Caco-2 (cell line): ENCODE data around the gene PEX14. TPM values are rescaled to one million over a fixed set of nuclear protein-coding genes. Genes with fewer than 3 reads are reported as not detected.

ENCODE experiments used
- BruUV-seq: library from RNA; stranded (reverse); fragments of 400-500 nt; replicated peaks from 2 replicates; lab custom pipeline; 2021; lab: Mats Ljungman, UMichigan
- CTCF ChIA-PET: fragments of 300-600 bp; sonication (Branson Sonifier 250); formaldehyde crosslinking; loops from one replicate; lab custom pipeline; 2022; ENCODE audit warnings: antibody characterized with exemption; lab: Charles Lee
- POLR2A ChIA-PET: fragments of 300-600 bp; sonication (Branson Sonifier 250); formaldehyde crosslinking; loops from one replicate; lab custom pipeline; 2022; ENCODE audit warnings: antibody characterized with exemption; lab: Charles Lee
- DNase-seq, 2 experiments: peaks; one replicate each; pipeline versions ENCODE4 v3.0.0 to v3.0.0-alpha.2; 2020 to 2022
- H3K27me3 ChIP-seq: replicated peaks from 2 replicates; pipeline ENCODE4 v1.6.0; 2011; ENCODE audit warnings: low read length; ENCODE audit not compliant: control insufficient read depth, insufficient read depth
- H3K36me3 ChIP-seq: 2 replicates; pipeline ENCODE4 v1.5.1; 2011; ENCODE audit warnings: low read length; ENCODE audit not compliant: control insufficient read depth, insufficient read depth
- H3K4me1 ChIP-seq: fragments of 250-450 bp; sonication (Bioruptor Pico); 2 replicates; pipeline ENCODE4 v1.5.1; 2020; ENCODE audit warnings: mild to moderate bottlenecking
- H3K4me3 ChIP-seq: 2 replicates; pipeline ENCODE4 v1.5.1; 2011; ENCODE audit warnings: low read depth, mild to moderate bottlenecking, control low read depth, low read length
- H3K9me3 ChIP-seq: fragments of 250-450 bp; sonication (Bioruptor Pico); 2 replicates; pipeline ENCODE4 v1.5.1; 2020; ENCODE audit warnings: mild to moderate bottlenecking, moderate library complexity
- H3K27ac Mint-ChIP-seq: one replicate; pipeline ENCODE4 v1.8.0; 2022; ENCODE audit warnings: mixed read lengths; ENCODE audit not compliant: unreplicated experiment
- H3K27me3 Mint-ChIP-seq: one replicate; pipeline ENCODE4 v1.8.0; 2022; ENCODE audit warnings: mixed read lengths; ENCODE audit not compliant: insufficient read depth, unreplicated experiment
- H3K36me3 Mint-ChIP-seq: one replicate; pipeline ENCODE4 v1.8.0; 2022; ENCODE audit warnings: mild to moderate bottlenecking, mixed read lengths; ENCODE audit not compliant: insufficient read depth, unreplicated experiment
- H3K4me1 Mint-ChIP-seq: one replicate; pipeline ENCODE4 v1.8.0; 2022; ENCODE audit warnings: low read depth, mixed read lengths; ENCODE audit not compliant: unreplicated experiment
- H3K4me3 Mint-ChIP-seq: one replicate; pipeline ENCODE4 v1.8.0; 2022; ENCODE audit warnings: mild to moderate bottlenecking, moderate library complexity, mixed read lengths; ENCODE audit not compliant: unreplicated experiment
- H3K9me3 Mint-ChIP-seq: one replicate; pipeline ENCODE4 v1.8.0; 2022; ENCODE audit warnings: mixed read lengths; ENCODE audit not compliant: unreplicated experiment
- CTCF ChIP-seq, 2 experiments: fragments of 200-600 bp in 1 of 2; IDR thresholded peaks; 1 replicate in 1 of 2; 2 replicates in 1 of 2; pipeline versions ENCODE4 v1.5.1 to v1.8.0; 2011 to 2022; ENCODE audit warnings: antibody characterized with exemption in 1 of 2, control low read depth in 1 of 2, inconsistent platforms in 1 of 2, low read depth in 1 of 2, low read length in 1 of 2, mild to moderate bottlenecking in 1 of 2, moderate library complexity in 1 of 2; ENCODE audit not compliant: insufficient read depth in 1 of 2, severe bottlenecking in 1 of 2, unreplicated experiment in 1 of 2
- intact Hi-C: fragments of 100-400 bp; cut with micrococcal nuclease; formaldehyde crosslinking; loops from one replicate; pipeline ENCODE4 v1.10.0; 2022; ENCODE audit not compliant: unreplicated experiment
- total RNA-seq: library from RNA; stranded (reverse); gene quantifications from 2 replicates; pipeline ENCODE4 v1.2.3, GENCODE V29; 2022

Gene PEX14
- total RNA-seq, 1 experiment from 2014 or later = 22.2 TPM

GRCh38 chr1:10599194-10599861 lies 124.6 kb downstream of the PEX14 start:
- no peaks in the 10 kb centered on the region for H3K36me3 Mint-ChIP-seq
- H3K27me3 Mint-ChIP-seq = no peaks in the 10 kb centered on the region
- Histone ChIP-seq H3K9me3 (no peaks in the 10 kb centered on the region), H3K36me3 (no peaks in the 10 kb centered on the region), H3K27me3 (no peaks in the 10 kb centered on the region), H3K4me3 (peak overlapping the region; percentile 47), H3K4me1 (peaks cover 63% of the 10 kb centered on the region)
- TF ChIP-seq CTCF (IDR thresholded peaks at IDR 0.05; ENCODE audit: insufficient read depth in 1 of 2, low read depth in 1 of 2, low read length in 1 of 2, severe bottlenecking in 1 of 2, unreplicated experiment in 1 of 2) = no peak
- no peaks in the 10 kb centered on the region for H3K9me3 Mint-ChIP-seq
- ChIA-PET CTCF (interaction anchor here (0.6 kb wide), 1 partner anchor 76 kb away, joined by 4 read pairs; no protein-coding TSS in a partner anchor), POLR2A (no interaction called here)
- peak overlapping the region; percentile 96 for H3K27ac Mint-ChIP-seq
- peak; percentile 77 to 86 for DNase-seq
- no peaks in the 10 kb centered on the region for H3K4me1 Mint-ChIP-seq
- intact Hi-C loops = loop anchor here (1.0 to 5.0 kb wide), 3 partner anchors 21 to 92 kb away; no protein-coding TSS in a partner anchor
- H3K4me3 Mint-ChIP-seq = peak overlapping the region; percentile 86
- BruUV-seq = no TSS peak

GRCh38 chr1:10601342-10602070 lies 126.8 kb downstream of the PEX14 start:
- no peaks in the 10 kb centered on the region for H3K27me3 Mint-ChIP-seq
- Histone ChIP-seq H3K4me3 (no peak overlapping the region), H3K4me1 (peaks cover 57% of the 10 kb centered on the region), H3K9me3 (no peaks in the 10 kb centered on the region), H3K36me3 (no peaks in the 10 kb centered on the region), H3K27me3 (no peaks in the 10 kb centered on the region)
- no peak overlapping the region for H3K4me3 Mint-ChIP-seq
- POLR2A ChIA-PET = interaction anchor here (0.7 kb wide), 1 partner anchor 301 kb away, joined by 11 read pairs; no protein-coding TSS in a partner anchor
- no peaks in the 10 kb centered on the region for H3K36me3 Mint-ChIP-seq
- DNase-seq = no peak
- no peak overlapping the region for H3K27ac Mint-ChIP-seq
- intact Hi-C loops = no loop called here
- no TSS peak for BruUV-seq
- H3K4me1 Mint-ChIP-seq = no peaks in the 10 kb centered on the region
- H3K9me3 Mint-ChIP-seq = no peaks in the 10 kb centered on the region
- no peak for TF ChIP-seq CTCF (IDR thresholded peaks at IDR 0.05; ENCODE audit: insufficient read depth in 1 of 2, low read depth in 1 of 2, low read length in 1 of 2, severe bottlenecking in 1 of 2, unreplicated experiment in 1 of 2)
- CTCF ChIA-PET = interaction anchor here (0.6 to 0.7 kb wide), 2 partner anchors 40 to 57 kb away, joined by 6 to 8 read pairs; no protein-coding TSS in a partner anchor

- no peak for TF ChIP-seq CTCF (IDR thresholded peaks at IDR 0.05; ENCODE audit: insufficient read depth in 1 of 2, low read depth in 1 of 2, low read length in 1 of 2, severe bottlenecking in 1 of 2, unreplicated experiment in 1 of 2)
- Mint-ChIP-seq H3K27me3 (no peaks in the 10 kb centered on the region), H3K4me3 (no peak overlapping the region), H3K27ac (peak overlapping the region; percentile 6), H3K36me3 (no peaks in the 10 kb centered on the region), H3K9me3 (no peaks in the 10 kb centered on the region), H3K4me1 (no peaks in the 10 kb centered on the region)
- intact Hi-C loops = no loop called here
- no peaks in the 10 kb centered on the region for H3K36me3 ChIP-seq
- no peaks in the 10 kb centered on the region for H3K27me3 ChIP-seq
- CTCF ChIA-PET = no interaction called here
- no TSS peak for BruUV-seq
- peaks cover 47% of the 10 kb centered on the region for H3K4me1 ChIP-seq
- no peaks in the 10 kb centered on the region for H3K9me3 ChIP-seq
- DNase-seq = no peak
- POLR2A ChIA-PET = no interaction called here
- no peak overlapping the region for H3K4me3 ChIP-seq
These were observed 128.2 kb downstream of the PEX14 start for GRCh38 chr1:10602936-10603335.
